Measurements from ENCODE around the gene HBG2. TPM values are rescaled to one million over a fixed set of nuclear protein-coding genes. Genes with fewer than 3 reads are reported as not detected.

HBG2 gene
- total and polyA plus RNA-seq, 10 of the 15 experiments (the other 5 are each of a cell fraction or from before 2014, with no cell fraction given): 1.1 to 8.3 (median 2.9) TPM; not detected in 5

- TF ChIP-seq E2F8 (IDR thresholded peaks at IDR 0.05; ENCODE audit: low read depth, partially characterized antibody) (no peak), ESRRA (IDR thresholded peaks at IDR 0.05; ENCODE audit: low read length) (no peak), WRNIP1 (IDR thresholded peaks at IDR 0.05; ENCODE audit: borderline replicate concordance, low read depth, low read length) (no peak), CREB1 (IDR thresholded peaks at IDR 0.05; ENCODE audit: low read depth) (no peak), EP300 (IDR thresholded peaks at IDR 0.05; ENCODE audit: borderline replicate concordance in 1 of 2, control insufficient read depth in 1 of 2, low read depth in 2 of 2, low read length in 2 of 2) (no peak), EZH2 (IDR thresholded peaks at IDR 0.05; ENCODE audit: borderline replicate concordance, control insufficient read depth, low read depth, low read length) (no peak), CUX1 (IDR thresholded peaks at IDR 0.05; ENCODE audit: insufficient replicate concordance, low read depth, low read length) (no peak), POLR2AphosphoS2 (IDR thresholded peaks at IDR 0.05; ENCODE audit: low read depth, low read length) (no peak), E4F1 (IDR thresholded peaks at IDR 0.05; ENCODE audit: borderline replicate concordance, partially characterized antibody) (no peak)
These were observed 12.0 kb upstream of the HBG2 start (continued) for GRCh38 chr11:5266609-5267008.

Measured in GM12878 (cell line).